Measurements from ENCODE around the gene MED1.
"Not testable (repeated sequence)": the region's sequence is repeated elsewhere in the genome, so short reads cannot be mapped to it uniquely, and the experiment has no call there.

Gene MED1, protein sequence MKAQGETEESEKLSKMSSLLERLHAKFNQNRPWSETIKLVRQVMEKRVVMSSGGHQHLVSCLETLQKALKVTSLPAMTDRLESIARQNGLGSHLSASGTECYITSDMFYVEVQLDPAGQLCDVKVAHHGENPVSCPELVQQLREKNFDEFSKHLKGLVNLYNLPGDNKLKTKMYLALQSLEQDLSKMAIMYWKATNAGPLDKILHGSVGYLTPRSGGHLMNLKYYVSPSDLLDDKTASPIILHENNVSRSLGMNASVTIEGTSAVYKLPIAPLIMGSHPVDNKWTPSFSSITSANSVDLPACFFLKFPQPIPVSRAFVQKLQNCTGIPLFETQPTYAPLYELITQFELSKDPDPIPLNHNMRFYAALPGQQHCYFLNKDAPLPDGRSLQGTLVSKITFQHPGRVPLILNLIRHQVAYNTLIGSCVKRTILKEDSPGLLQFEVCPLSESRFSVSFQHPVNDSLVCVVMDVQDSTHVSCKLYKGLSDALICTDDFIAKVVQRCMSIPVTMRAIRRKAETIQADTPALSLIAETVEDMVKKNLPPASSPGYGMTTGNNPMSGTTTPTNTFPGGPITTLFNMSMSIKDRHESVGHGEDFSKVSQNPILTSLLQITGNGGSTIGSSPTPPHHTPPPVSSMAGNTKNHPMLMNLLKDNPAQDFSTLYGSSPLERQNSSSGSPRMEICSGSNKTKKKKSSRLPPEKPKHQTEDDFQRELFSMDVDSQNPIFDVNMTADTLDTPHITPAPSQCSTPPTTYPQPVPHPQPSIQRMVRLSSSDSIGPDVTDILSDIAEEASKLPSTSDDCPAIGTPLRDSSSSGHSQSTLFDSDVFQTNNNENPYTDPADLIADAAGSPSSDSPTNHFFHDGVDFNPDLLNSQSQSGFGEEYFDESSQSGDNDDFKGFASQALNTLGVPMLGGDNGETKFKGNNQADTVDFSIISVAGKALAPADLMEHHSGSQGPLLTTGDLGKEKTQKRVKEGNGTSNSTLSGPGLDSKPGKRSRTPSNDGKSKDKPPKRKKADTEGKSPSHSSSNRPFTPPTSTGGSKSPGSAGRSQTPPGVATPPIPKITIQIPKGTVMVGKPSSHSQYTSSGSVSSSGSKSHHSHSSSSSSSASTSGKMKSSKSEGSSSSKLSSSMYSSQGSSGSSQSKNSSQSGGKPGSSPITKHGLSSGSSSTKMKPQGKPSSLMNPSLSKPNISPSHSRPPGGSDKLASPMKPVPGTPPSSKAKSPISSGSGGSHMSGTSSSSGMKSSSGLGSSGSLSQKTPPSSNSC (N-terminal part only)

DNA sequence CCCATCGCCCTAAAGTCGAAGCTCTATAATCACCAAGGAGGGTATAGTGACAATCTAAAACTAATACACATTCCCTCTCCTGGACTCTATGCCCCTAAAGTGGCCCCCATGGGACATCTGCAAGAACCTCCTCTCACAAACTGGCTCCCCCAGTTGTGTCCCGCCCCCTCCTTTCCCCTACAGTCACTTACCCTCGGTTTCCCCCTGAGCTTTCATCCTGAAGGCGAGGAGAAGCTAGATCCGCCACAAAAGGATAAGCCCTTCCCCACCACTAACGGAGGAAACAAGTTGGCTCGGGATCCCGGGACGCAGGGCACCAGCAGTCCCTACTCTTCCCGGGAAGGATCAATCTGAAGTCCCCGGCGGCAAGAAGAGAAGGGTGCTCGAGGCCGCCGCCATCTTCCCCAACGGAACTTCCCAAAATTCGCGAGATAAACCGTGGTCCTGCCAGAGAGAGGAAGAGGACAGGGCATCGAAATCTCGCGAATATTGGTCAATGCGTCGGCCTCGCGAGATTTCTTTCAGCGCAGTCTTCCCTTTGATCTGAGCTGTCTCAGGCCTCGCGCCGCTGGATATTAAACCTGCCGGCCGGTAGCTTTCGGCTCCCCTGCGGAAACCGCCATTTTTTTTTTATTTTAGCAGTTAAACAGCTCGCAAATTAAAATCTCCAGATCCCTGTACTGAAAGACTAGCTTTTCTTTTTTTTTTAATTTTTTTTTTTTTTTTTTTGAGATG is at the start of gene MED1:
MED1 (minus strand) TSS at position 417 of the 735 bp plus-strand sequence; CDS start at position 216, 201 bp downstream.
- peak; percentile 95 for DNase-seq

DNA sequence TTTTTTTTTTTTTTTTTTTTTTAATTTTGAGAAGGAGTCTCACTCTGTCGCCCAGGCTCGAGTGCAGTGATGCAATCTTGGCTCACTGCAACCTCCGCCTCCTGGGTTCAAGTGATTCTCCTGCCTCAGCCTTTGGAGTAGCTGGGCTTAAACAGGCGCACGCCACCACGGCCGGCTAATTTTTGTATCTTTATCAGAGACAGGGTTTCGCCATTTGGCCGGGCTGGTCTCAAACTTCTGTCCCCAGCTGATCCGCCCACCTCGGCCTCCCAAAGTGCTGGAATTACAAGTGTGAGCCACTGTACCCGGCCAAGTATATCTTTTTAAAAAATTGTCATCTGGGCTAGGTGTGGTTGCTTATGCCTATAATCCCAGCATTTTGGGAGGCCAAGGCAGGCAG is 45.9 kb upstream of the MED1 start:
- DNase-seq = not testable (repeated sequence)

- no peak for DNase-seq
Measured at GRCh38 chr17:39487946-39488345, 36.9 kb upstream of the MED1 start.

GRCh38 chr17:39487490-39487889 is 36.4 kb upstream of the MED1 start:
- DNase-seq = not testable (repeated sequence)

GRCh38 chr17:39486242-39486641 is 35.2 kb upstream of the MED1 start:
- DNase-seq = no peak

- no peak for DNase-seq
Measured at GRCh38 chr17:39485555-39485954, 34.5 kb upstream of the MED1 start.

DNA sequence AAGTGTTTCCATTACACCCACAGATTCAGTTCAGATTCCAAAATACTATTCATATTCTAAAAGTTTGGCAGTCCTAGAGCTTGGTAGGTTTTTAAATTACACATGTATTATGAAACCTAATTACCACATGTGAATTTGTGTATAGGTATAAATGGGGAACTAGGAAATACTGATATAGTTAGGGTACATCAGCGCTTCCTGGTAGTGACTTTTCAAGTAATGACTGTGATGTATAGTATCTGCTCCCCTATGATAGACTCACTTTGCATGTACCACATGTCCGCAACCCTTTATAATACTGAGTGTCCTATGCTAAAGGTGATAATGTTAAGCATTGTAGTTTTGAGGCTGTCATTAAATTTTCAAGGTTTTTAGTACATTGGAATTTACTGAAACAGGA is 33.1 kb upstream of the MED1 start:
- DNase-seq = no peak

GRCh38 chr17:39483506-39483905 is 32.4 kb upstream of the MED1 start:
- no peak for DNase-seq

- DNase-seq = not testable (repeated sequence)
Measured at GRCh38 chr17:39479631-39480030, 28.6 kb upstream of the MED1 start.

DNA sequence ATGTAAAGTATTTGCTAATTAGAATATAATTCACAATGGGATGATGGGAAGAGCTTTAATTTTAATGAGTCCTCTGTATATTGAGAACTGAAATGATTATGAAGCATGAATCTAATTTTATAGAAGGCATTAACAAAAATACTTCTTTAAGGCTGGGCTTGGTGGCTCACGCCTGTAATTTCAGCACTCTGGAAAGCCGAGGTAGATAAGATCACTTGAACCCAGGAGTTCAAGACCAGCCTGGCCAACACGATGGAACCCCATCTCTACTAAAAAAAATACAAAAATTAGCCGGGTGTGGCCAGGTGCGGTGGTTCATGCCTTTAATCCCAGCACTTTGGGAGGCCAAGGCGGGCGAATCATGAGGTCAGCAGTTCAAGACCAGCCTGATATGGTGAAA is 22.2 kb upstream of the MED1 start:
- no peak for DNase-seq

DNA sequence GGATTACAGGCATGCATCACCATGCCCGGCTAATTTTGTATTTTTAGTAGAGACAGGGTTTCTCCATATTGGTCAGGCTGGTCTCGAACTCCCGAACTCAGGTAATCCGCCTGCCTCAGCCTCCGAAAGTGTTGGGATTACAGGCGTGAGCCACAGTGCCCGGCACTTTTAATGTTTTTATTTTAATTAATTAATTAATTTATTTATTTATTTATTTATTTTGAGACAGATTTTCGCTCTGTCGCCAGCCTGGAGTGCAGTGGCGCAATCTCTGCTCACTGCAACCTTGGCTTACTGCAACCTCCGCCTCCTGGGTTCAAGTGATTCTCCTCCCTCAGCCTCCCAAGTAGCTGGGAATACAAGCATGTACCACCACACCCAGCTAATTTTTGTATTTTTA is 17.5 kb upstream of the MED1 start:
- not testable (repeated sequence) for DNase-seq

GRCh38 chr17:39464639-39465181 is 13.6 kb upstream of the MED1 start:
- DNase-seq = not testable (repeated sequence)

GRCh38 chr17:39462631-39463375 is 11.7 kb upstream of the MED1 start:
- no peak for DNase-seq

- no peak for DNase-seq
Measured at GRCh38 chr17:39461926-39462569, 11.0 kb upstream of the MED1 start.

GRCh38 chr17:39461113-39461925 is 10.3 kb upstream of the MED1 start, which contains the start of gene CDK12:
TSS of gene CDK12 (plus strand) at chr17:39461486. CDS start at chr17:39462072, 586 bp downstream.
- peak; percentile 97 for DNase-seq

DNA sequence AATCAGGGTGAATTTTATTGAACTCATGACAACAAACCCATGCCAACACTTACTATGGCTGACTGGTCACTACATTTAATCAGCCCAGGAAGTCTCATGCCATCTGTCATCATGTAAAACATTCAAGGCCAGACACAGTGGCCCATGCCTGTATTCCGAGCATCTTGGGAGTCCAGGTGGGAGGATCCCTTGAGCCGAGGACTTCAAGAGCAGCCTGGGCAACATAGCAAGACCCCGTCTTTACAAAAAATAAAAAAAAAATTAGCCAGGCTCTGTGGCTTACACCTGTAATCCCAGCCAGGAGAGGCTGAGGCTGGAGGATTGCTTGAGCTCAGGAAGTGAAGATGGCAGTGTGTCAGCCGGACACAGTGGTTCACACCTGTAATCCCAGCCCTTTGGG is 4.9 kb upstream of the MED1 start:
- DNase-seq = no peak

DNA sequence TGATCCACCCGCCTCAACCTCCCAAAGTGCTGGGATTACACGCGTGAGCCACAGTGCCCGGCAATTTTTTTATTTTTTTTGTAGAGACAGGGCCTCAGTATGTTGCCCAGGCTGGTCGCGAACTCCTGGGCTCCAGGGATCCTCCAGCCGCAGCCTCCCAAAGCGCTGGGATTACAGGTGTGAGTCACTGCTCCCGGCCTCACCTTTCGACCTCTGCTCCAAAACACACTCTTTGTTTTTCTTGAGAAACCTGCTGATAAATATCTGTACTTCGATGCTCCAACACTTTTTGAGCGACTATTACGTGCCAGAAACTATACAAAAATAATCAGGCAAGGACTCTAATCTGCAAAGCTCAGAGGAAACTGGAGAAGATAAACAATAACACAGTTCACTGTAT is 1.0 kb downstream of the MED1 start:
- no peak for DNase-seq

DNA sequence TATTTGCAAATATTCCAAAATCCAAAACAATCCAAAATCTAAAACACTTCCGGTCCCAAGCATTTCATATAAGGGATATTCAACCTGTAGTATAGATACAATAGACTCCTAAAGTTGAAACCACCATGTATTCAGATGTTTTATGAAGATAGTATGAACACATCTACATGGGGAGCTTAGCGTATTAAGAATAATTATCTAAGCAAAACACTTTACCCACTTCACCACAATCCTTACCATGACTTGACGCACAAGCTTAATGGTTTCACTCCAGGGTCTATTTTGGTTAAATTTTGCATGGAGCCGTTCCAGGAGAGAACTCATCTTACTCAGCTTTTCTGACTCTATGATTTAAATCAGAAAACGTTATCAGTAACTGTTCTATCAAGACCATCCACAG is 3.5 kb downstream of the MED1 start:
- DNase-seq = no peak

DNA sequence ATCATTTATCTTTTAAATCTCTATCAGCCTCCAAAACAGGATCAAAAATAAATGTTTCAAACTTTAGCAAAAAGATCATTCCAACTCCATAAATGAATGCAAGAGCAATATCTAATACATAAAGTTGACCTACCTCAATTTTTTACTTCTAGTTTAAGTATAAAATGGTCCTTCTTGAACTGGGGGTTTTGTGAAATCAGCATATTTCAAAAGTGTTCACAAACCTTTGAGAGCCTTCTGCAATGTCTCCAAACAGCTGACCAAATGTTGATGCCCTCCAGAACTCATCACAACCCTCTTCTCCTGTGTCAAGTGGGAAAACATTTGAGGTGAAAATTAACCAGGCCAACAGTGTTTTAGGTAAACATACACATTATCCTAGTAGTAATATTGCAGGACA is 7.7 kb downstream of the MED1 start:
- no peak for DNase-seq

DNA sequence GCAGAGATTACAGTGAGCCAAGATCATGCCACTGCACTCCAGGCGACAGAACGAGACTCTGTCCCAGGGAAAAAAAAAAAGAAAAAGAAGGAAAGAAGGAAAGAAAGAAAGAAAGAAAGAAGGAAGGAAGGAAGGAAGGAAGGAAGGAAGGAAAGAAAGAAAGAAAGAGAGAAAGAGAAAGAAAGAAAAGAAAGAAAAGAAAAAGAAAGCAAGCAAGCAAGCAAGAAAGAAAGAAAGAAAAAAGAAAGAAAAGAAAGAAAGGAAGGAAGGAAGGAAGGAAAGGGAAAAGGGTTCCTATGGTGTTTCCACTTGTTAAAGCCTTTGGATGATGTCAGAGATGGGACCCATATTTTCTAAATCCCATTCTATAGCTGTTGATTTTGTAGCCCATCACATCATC is 11.2 kb downstream of the MED1 start:
- DNase-seq = not testable (repeated sequence)

All from NCI-H748 treated with DMSO at 0.1 percent for 48 hours (cell line).